Measurements from ENCODE around the gene SLC28A2.
"Not testable (repeated sequence)": the region's sequence is repeated elsewhere in the genome, so short reads cannot be mapped to it uniquely, and the experiment has no call there.

Gene SLC28A2, protein sequence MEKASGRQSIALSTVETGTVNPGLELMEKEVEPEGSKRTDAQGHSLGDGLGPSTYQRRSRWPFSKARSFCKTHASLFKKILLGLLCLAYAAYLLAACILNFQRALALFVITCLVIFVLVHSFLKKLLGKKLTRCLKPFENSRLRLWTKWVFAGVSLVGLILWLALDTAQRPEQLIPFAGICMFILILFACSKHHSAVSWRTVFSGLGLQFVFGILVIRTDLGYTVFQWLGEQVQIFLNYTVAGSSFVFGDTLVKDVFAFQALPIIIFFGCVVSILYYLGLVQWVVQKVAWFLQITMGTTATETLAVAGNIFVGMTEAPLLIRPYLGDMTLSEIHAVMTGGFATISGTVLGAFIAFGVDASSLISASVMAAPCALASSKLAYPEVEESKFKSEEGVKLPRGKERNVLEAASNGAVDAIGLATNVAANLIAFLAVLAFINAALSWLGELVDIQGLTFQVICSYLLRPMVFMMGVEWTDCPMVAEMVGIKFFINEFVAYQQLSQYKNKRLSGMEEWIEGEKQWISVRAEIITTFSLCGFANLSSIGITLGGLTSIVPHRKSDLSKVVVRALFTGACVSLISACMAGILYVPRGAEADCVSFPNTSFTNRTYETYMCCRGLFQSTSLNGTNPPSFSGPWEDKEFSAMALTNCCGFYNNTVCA

GRCh38 chr15:45251888-45252287, at the start of gene SLC28A2:
Gene SLC28A2, plus strand, starts transcription at chr15:45252234. Its CDS starts 982 bp downstream, at chr15:45253216.
- no peak for DNase-seq (ENCODE audit: low read depth in 2 of 2)

- no peak for DNase-seq (ENCODE audit: low read depth in 2 of 2)
These were observed 48.9 kb upstream of the SLC28A2 start for GRCh38 chr15:45203182-45203581.

- DNase-seq (ENCODE audit: low read depth in 2 of 2): peak; percentile 12 to 31
These were observed 46.8 kb upstream of the SLC28A2 start for GRCh38 chr15:45205192-45205591.

- no peak for DNase-seq (ENCODE audit: low read depth in 2 of 2)
These were observed 39.5 kb upstream of the SLC28A2 start for GRCh38 chr15:45212493-45212892.

DNA sequence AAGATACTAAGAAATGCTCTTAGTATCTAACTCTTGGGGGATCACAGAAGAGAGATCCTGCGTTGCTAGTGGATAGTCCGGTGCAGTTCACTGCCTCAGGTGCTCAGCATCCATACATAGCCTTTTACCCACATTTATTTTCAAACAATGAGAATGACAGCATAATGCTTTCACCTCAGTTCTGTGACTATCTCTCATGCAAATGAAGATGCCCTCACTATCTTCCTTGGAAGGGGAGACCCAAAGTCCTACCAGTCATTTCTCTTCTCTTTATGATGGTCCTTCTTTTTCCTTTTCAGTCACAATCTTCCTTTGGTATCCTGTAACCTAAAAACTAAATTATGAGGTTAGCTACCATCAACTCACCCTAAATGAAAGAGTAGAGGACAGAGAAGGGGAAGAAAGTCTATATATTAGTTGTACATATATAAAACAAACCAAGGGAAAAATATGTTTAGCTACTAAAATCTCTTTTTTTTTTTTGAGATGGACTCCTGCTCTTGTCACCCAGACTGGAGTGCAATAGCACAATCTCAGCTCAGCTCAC, 30.9 kb upstream of the SLC28A2 start:
- DNase-seq (ENCODE audit: low read depth in 2 of 2): no peak

GRCh38 chr15:45221967-45222366, 30.1 kb upstream of the SLC28A2 start:
- DNase-seq (ENCODE audit: low read depth in 2 of 2): no peak

- DNase-seq (ENCODE audit: low read depth in 2 of 2): no peak
These were observed 27.3 kb upstream of the SLC28A2 start for GRCh38 chr15:45224621-45225217.

- no peak for DNase-seq (ENCODE audit: low read depth in 2 of 2)
These were observed 26.3 kb upstream of the SLC28A2 start for GRCh38 chr15:45225506-45226273.

GRCh38 chr15:45228931-45229330, 23.1 kb upstream of the SLC28A2 start:
- DNase-seq (ENCODE audit: low read depth in 2 of 2): no peak

GRCh38 chr15:45230245-45230965, 21.6 kb upstream of the SLC28A2 start:
- no peak for DNase-seq (ENCODE audit: low read depth in 2 of 2)

GRCh38 chr15:45231132-45231531, 20.9 kb upstream of the SLC28A2 start:
- no peak for DNase-seq (ENCODE audit: low read depth in 2 of 2)

GRCh38 chr15:45231864-45232562, 20.0 kb upstream of the SLC28A2 start:
- DNase-seq (ENCODE audit: low read depth in 2 of 2): no peak

DNA sequence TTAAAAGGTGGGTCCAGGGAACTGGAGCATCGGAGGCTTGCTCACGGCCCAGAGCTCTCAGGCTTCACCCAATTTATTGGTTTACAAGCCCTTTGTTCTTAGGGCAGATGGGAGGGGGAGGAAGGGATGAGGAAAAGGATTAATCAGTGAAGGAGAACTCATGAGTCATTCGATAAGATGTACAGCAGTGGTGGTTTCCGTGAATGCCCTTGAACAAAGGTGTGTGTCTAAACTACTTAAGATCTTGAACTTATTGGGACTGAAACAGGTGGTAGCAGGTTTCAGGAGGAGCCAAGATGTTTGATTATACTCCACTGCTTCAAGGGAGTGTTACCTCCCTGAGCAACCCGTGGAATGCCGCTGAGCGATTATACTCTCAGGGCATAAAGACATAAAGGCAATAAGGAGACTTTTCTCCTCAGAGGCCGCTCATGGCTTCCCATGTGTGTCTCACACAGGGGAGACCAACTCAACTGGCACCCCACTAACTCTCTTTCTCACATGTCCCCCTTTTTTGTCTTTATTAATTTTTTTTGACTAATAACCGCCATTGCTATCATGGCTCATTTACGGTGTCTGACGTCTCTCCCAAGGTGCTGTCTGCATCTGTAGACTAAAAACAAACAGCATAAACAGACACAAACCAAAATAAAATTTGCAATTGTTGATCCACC, 17.3 kb upstream of the SLC28A2 start:
- no peak for DNase-seq (ENCODE audit: low read depth in 2 of 2)

DNA sequence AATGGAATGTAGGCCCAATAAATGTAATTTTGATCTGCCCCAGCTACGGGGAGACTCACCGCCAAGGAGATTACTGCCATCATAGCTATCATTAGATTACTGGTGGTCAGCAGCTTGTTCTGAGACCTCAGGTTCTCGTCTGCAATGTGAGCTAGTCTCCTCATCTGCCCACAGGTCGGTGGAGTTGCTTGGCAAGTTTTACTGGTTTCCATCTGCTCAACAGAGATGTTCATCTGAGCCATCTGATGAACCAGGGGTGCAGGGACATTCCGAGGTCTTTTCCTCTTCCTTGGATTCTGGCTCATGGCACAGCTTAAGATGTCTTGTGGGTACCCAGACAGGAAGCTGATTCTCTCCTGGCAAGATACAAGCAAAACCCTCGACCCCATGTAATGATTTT, 15.2 kb upstream of the SLC28A2 start:
- not testable (repeated sequence) for DNase-seq (ENCODE audit: low read depth in 2 of 2)

DNA sequence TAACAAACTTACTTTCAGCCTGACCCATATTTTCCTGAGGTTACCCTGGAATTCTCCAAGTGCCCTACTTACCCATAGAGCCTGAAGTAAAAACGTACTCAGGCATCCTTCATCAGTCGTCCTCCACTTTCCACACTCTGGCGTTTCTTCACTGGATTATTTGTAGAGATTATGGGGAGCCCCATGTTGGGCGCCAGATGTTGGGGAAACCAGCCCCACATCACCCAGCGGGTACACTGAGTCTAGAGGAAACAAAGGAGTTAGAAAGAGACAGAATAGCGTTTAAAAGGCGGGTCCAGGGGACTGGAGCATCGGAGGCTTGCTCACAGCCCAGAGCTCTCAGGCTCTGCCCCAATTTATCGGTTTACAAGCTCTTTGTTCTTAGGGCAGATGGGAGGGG, 9.7 kb upstream of the SLC28A2 start:
- DNase-seq (ENCODE audit: low read depth in 2 of 2): no peak

DNA sequence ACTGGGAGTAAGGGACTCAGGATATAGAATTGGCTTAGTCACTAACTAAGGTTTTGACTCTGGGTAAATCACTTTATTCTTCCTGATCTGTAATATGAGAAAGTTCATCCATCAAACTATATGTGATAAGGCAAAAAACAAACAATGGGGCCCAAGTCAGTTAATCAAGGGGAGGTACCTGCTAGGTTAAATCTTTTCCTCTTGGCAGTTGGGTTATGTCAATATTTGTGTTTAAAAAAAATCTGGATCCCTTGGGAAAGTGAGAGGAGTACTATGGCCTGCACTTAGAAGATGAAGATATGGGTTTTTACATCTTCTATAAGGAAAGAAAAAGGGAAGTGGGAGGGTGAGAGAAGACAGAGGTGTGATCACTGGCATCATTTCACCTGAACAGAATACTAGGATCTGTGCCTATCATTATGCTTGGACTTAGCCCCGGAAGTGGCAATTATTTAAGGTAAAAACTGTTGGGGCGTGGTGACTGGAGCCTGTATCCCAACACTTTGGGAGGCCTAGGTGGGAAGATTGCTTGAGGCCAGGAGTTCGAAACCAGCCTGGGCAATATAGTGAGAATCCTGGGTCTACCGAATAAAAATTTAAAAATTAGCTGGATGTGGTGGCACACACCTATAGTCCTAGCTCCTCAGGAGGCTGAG, 2.8 kb upstream of the SLC28A2 start:
- DNase-seq (ENCODE audit: low read depth in 2 of 2): no peak

DNA sequence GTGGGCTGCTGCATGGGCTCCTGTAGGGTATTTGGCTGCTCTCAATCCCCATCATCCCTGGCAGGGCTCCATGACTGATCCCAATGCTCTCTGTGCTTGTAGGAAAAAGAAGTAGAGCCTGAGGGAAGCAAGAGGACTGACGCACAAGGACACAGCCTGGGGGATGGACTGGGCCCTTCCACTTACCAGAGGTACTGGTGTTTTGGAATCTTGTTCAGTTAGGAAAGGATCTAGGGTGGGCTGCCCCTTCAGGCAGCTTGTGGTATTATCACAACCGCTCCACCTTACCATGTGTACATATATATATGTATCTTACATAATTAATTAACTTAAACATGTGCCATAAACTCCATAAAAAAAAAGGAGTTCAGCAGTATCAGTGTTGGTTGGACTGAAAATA, 1.3 kb downstream of the SLC28A2 start:
- no peak for DNase-seq (ENCODE audit: low read depth in 2 of 2)

DNA sequence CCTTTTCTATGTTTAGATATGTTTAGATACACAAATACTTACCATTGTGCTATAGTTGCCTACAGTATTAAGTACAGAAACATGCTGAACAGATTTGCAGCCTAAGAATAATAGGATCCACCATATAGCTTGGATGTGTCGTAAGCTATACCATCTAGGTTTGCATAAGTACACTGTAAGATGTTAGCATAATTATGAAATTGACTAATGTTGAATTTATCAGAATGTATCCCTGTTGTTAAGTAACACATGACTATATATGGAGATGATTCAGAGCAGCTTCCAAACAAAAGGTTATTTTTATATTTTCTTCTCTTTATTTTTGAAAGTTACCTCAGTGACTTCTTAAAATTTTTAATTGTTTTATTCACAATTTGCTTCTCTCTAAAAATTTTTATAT, 2.4 kb downstream of the SLC28A2 start:
- no peak for DNase-seq (ENCODE audit: low read depth in 2 of 2)

DNA sequence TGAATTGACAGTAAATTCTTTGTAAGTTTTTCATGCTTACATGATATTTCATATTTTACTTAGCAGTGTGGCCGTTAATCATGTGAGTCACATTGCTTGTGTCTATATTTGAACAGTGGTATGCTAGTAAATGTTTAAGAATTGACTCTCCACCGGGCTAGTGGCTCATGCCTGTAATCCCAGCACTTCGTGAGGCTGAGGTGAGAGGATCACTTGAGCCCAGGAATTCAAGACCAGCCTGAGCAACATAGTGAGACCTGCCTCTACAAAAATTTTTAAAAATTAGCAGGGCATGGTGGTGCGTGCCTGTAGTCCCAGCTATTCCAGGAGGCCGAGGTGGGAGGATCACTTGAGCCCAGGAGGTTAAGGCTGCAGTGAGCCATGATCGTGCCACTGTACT, 2.8 kb downstream of the SLC28A2 start:
- not testable (repeated sequence) for DNase-seq (ENCODE audit: low read depth in 2 of 2)
